HG03457 (cell line): ENCODE data around the gene NOS1AP.

Experiments used
- ATAC-seq: cut with Tn5 transposase; IDR thresholded peaks from one replicate; pipeline ENCODE4 v1.9.1; 2021; ENCODE audit warnings: moderate number of reproducible peaks; ENCODE audit not compliant: unreplicated experiment

The NOS1AP gene

GRCh38 chr1:162214202-162214601, 144.7 kb downstream of the NOS1AP start:
- ATAC-seq, result no peak

- ATAC-seq, result no peak
These were observed 146.4 kb downstream of the NOS1AP start for GRCh38 chr1:162215902-162216301.

- no peak for ATAC-seq
These were observed 147.1 kb downstream of the NOS1AP start for GRCh38 chr1:162216604-162217003.

- ATAC-seq, result no peak
These were observed 148.2 kb downstream of the NOS1AP start for GRCh38 chr1:162217706-162218105.

- ATAC-seq, result no peak
These were observed 149.1 kb downstream of the NOS1AP start for GRCh38 chr1:162218546-162218945.

GRCh38 chr1:162218975-162219374, 149.5 kb downstream of the NOS1AP start:
- ATAC-seq, result no peak

- no peak for ATAC-seq
These were observed 150.0 kb downstream of the NOS1AP start for GRCh38 chr1:162219461-162219860.

- ATAC-seq, result no peak
These were observed 150.6 kb downstream of the NOS1AP start for GRCh38 chr1:162220009-162220539.

GRCh38 chr1:162222014-162222413, 152.5 kb downstream of the NOS1AP start:
- ATAC-seq, result no peak

GRCh38 chr1:162222730-162223129, 153.2 kb downstream of the NOS1AP start:
- no peak for ATAC-seq

- no peak for ATAC-seq
These were observed 154.0 kb downstream of the NOS1AP start for GRCh38 chr1:162223488-162223887.

GRCh38 chr1:162224267-162224666, 154.8 kb downstream of the NOS1AP start:
- ATAC-seq, result no peak

GRCh38 chr1:162228586-162228985, 159.1 kb downstream of the NOS1AP start:
- no peak for ATAC-seq

GRCh38 chr1:162229549-162229948, 160.1 kb downstream of the NOS1AP start:
- no peak for ATAC-seq

GRCh38 chr1:162230096-162230495, 160.6 kb downstream of the NOS1AP start:
- ATAC-seq, result no peak

GRCh38 chr1:162230517-162230916, 161.0 kb downstream of the NOS1AP start:
- no peak for ATAC-seq

- ATAC-seq, result no peak
These were observed 162.7 kb downstream of the NOS1AP start for GRCh38 chr1:162232034-162232711.

GRCh38 chr1:162233066-162233465, 163.6 kb downstream of the NOS1AP start:
- ATAC-seq, result no peak

GRCh38 chr1:162233937-162234336, 164.4 kb downstream of the NOS1AP start:
- no peak for ATAC-seq

GRCh38 chr1:162234571-162234970, 165.1 kb downstream of the NOS1AP start:
- ATAC-seq, result no peak

- no peak for ATAC-seq
These were observed 165.8 kb downstream of the NOS1AP start for GRCh38 chr1:162235241-162235800.

- ATAC-seq, result no peak
These were observed 166.7 kb downstream of the NOS1AP start for GRCh38 chr1:162236201-162236600.

GRCh38 chr1:162236618-162237017, 167.1 kb downstream of the NOS1AP start:
- ATAC-seq, result no peak
